PC-3 (cell line): Measurements from ENCODE around the gene LIPC.

Experiments
- CTCF ChIP-seq: fragments of 300-600 bp; sonication (generic); conservative IDR thresholded peaks from 2 replicates; pipeline ENCODE4 v1.5.1; 2017; ENCODE audit warnings: antibody characterized with exemption, low read depth, mild to moderate bottlenecking, low read length
- EZH2 ChIP-seq: fragments of 300-600 bp; sonication (generic); IDR thresholded peaks from one replicate; pipeline ENCODE4 v1.6.1; 2017; ENCODE audit warnings: antibody characterized with exemption, mild to moderate bottlenecking, low read length; ENCODE audit not compliant: unreplicated experiment
- EZH2phosphoT487 ChIP-seq: fragments of 300-600 bp; sonication (generic); IDR thresholded peaks from 2 replicates; pipeline ENCODE4 v1.6.1; 2018; ENCODE audit warnings: mild to moderate bottlenecking, antibody characterized with exemption, low read length, borderline replicate concordance

- TF ChIP-seq EZH2 (no peak), CTCF (no peak), EZH2phosphoT487 (no peak)
Measured at GRCh38 chr15:58404020-58404419, 27.8 kb upstream of the LIPC start.
